Smooth muscle cell (in vitro differentiated cells): ENCODE measurements around the gene SPNS3. TPM values are rescaled to one million over a fixed set of nuclear protein-coding genes. Genes with fewer than 3 reads are reported as not detected.

Source experiments
- DNase-seq: peaks from one replicate; lab custom pipeline; 2025; ENCODE audit not compliant: unreplicated experiment; lab: John Stamatoyannopoulos, UW
- H2AFZ ChIP-seq: fragments of 200-600 bp; sonication (generic); 2 replicates; pipeline ENCODE4 v1.6.0; 2016; ENCODE audit warnings: antibody characterized with exemption, low read depth, mild to moderate bottlenecking
- H3F3A ChIP-seq: fragments of 200-600 bp; sonication (generic); 2 replicates; pipeline ENCODE4 v1.6.0; 2017; ENCODE audit warnings: antibody characterized with exemption, low read depth
- H3K27ac ChIP-seq: fragments of 200-600 bp; sonication (generic); 2 replicates; pipeline ENCODE4 v1.5.1; 2016; ENCODE audit warnings: low read depth, mild to moderate bottlenecking
- H3K27me3 ChIP-seq: fragments of 200-600 bp; sonication (generic); 2 replicates; pipeline ENCODE4 v1.6.1; 2016; ENCODE audit warnings: low read depth, mild to moderate bottlenecking
- H3K36me3 ChIP-seq: fragments of 200-600 bp; sonication (generic); 2 replicates; pipeline ENCODE4 v1.5.1; 2016; ENCODE audit warnings: low read depth
- H3K4me1 ChIP-seq: fragments of 200-600 bp; sonication (generic); 2 replicates; pipeline ENCODE4 v1.5.1; 2016; ENCODE audit warnings: low read depth
- H3K4me2 ChIP-seq: fragments of 200-600 bp; sonication (generic); 2 replicates; pipeline ENCODE4 v1.6.0; 2016; ENCODE audit warnings: mild to moderate bottlenecking
- H3K4me3 ChIP-seq: fragments of 200-600 bp; sonication (generic); 2 replicates; pipeline ENCODE4 v1.5.1; 2016; ENCODE audit warnings: mild to moderate bottlenecking
- H3K79me2 ChIP-seq: fragments of 200-600 bp; sonication (generic); 2 replicates; pipeline ENCODE4 v1.6.0; 2016; ENCODE audit warnings: low read depth, mild to moderate bottlenecking
- H3K9ac ChIP-seq: fragments of 200-600 bp; sonication (generic); 2 replicates; pipeline ENCODE4 v1.6.0; 2016; ENCODE audit warnings: low read depth
- H3K9me3 ChIP-seq: fragments of 200-600 bp; sonication (generic); replicated peaks from 2 replicates; pipeline ENCODE4 v1.5.1; 2016; ENCODE audit warnings: low read depth
- H4K20me1 ChIP-seq: fragments of 200-600 bp; sonication (generic); 2 replicates; pipeline ENCODE4 v1.6.0; 2016; ENCODE audit warnings: low read depth
- WGBS: methylation state at CpG from one replicate; pipeline ENCODE4 v1.1.7; 2016; ENCODE audit warnings: low lambda C conversion rate; 5-methylcytosine and 5-hydroxymethylcytosine counted together
- polyA plus RNA-seq: library from polyadenylated mRNA; unstranded; fragments of >200 nt; fragmentation: Nextera tagmentation; extraction: Ambion mirVana; gene quantifications from 2 replicates; pipeline ENCODE4 v1.2.1, GENCODE V29; 2016
- total RNA-seq: library from RNA; depleted of rRNA; stranded (reverse); fragments of >200 nt; gene quantifications from 2 replicates; pipeline ENCODE4 v1.2.3, GENCODE V29; 2014
- TF ChIP-seq, protein P1 (sequence below): fragments of 200-600 bp; sonication (generic); IDR thresholded peaks from 2 replicates; pipeline ENCODE4 v1.5.1; 2017; ENCODE audit warnings: borderline replicate concordance, mild to moderate bottlenecking, antibody characterized with exemption; ENCODE audit not compliant: insufficient read depth, poor library complexity, severe bottlenecking

SPNS3 gene
- total and polyA plus RNA-seq, 2 experiments from 2014 or later: not detected

GRCh38 chr17:4465786-4466185 is 32.0 kb downstream of the SPNS3 start:
- no peak overlapping the region for H3K27ac ChIP-seq
- no peak overlapping the region for H3K4me2 ChIP-seq
- DNase-seq: no peak
- TF ChIP-seq, protein P1, sequence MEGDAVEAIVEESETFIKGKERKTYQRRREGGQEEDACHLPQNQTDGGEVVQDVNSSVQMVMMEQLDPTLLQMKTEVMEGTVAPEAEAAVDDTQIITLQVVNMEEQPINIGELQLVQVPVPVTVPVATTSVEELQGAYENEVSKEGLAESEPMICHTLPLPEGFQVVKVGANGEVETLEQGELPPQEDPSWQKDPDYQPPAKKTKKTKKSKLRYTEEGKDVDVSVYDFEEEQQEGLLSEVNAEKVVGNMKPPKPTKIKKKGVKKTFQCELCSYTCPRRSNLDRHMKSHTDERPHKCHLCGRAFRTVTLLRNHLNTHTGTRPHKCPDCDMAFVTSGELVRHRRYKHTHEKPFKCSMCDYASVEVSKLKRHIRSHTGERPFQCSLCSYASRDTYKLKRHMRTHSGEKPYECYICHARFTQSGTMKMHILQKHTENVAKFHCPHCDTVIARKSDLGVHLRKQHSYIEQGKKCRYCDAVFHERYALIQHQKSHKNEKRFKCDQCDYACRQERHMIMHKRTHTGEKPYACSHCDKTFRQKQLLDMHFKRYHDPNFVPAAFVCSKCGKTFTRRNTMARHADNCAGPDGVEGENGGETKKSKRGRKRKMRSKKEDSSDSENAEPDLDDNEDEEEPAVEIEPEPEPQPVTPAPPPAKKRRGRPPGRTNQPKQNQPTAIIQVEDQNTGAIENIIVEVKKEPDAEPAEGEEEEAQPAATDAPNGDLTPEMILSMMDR: no peak
- H3K27me3 ChIP-seq: no peaks in the 10 kb centered on the region
- no peaks in the 10 kb centered on the region for H3K36me3 ChIP-seq
- H3K9ac ChIP-seq: no peak overlapping the region
- H4K20me1 ChIP-seq: no peaks in the 10 kb centered on the region
- no peaks in the 10 kb centered on the region for H3K4me1 ChIP-seq
- no peak overlapping the region for H2AFZ ChIP-seq
- no peak overlapping the region for H3K4me3 ChIP-seq
- no peaks in the 10 kb centered on the region for H3F3A ChIP-seq
- H3K79me2 ChIP-seq: no peaks in the 10 kb centered on the region
- H3K9me3 ChIP-seq: no peaks in the 10 kb centered on the region
- WGBS: 90% methylated on average over 8 of the region's 8 CpGs

- no peaks in the 10 kb centered on the region for H3K36me3 ChIP-seq
- no peak overlapping the region for H3K27ac ChIP-seq
- H4K20me1 ChIP-seq: no peaks in the 10 kb centered on the region
- H3K9ac ChIP-seq: no peak overlapping the region
- H2AFZ ChIP-seq: no peak overlapping the region
- no peaks in the 10 kb centered on the region for H3K9me3 ChIP-seq
- H3K4me1 ChIP-seq: no peaks in the 10 kb centered on the region
- DNase-seq: no peak
- no peak overlapping the region for H3K4me2 ChIP-seq
- WGBS: 87% methylated on average over 7 of the region's 7 CpGs
- H3K4me3 ChIP-seq: no peak overlapping the region
- H3K79me2 ChIP-seq: no peaks in the 10 kb centered on the region
- H3F3A ChIP-seq: no peaks in the 10 kb centered on the region
- no peaks in the 10 kb centered on the region for H3K27me3 ChIP-seq
- TF ChIP-seq, protein P1: no peak
These were observed 33.5 kb downstream of the SPNS3 start for GRCh38 chr17:4467287-4467686.

DNA sequence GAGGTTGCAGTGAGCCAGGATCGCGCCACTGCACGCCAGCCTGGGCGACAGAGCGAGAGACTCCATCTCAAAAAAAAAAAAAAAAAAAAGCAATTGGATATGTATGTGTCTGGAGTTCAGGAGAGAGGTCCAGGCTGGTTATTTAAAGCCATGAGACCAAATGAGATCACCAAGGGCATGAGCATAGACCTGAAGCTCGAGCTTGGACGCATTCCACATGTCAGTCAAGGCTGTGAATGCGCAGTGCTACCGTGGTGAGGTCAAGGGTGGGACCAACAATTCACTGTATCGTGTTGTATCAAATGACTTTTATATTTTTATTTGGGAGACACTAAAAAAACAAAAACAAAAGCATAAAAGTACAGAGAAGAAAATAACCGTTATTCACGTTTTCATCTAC is 35.8 kb downstream of the SPNS3 start:
- no peaks in the 10 kb centered on the region for H3K27me3 ChIP-seq
- no peaks in the 10 kb centered on the region for H3K9me3 ChIP-seq
- no peak overlapping the region for H3K4me2 ChIP-seq
- no peaks in the 10 kb centered on the region for H3K36me3 ChIP-seq
- H3F3A ChIP-seq: no peaks in the 10 kb centered on the region
- DNase-seq: no peak
- H4K20me1 ChIP-seq: no peaks in the 10 kb centered on the region
- no peaks in the 10 kb centered on the region for H3K4me1 ChIP-seq
- TF ChIP-seq, protein P1: no peak
- 88% methylated on average over 10 of the region's 12 CpGs for WGBS
- no peaks in the 10 kb centered on the region for H3K79me2 ChIP-seq
- H3K27ac ChIP-seq: no peak overlapping the region
- H3K4me3 ChIP-seq: no peak overlapping the region
- H2AFZ ChIP-seq: no peak overlapping the region
- H3K9ac ChIP-seq: no peak overlapping the region

DNA sequence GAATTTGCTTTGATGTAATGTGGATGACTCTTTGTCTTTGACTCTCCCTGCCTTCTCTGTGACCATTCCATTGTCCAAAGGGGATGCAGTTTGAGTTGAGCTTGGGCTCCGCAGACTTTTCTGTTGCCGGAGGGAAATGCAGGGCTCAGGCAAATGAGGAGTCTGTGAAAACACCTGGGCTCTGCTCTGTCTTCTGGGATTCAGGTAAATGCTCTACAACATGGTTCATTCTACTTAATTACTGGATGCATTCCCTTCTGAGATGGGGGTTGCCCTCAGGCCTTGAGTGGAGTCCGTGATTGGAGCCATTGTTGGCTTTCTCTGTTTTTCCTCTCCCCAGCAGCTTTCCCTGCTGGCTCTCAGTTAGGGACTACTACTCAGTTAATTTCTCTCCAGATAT is 38.5 kb downstream of the SPNS3 start:
- H3F3A ChIP-seq: no peaks in the 10 kb centered on the region
- H3K4me1 ChIP-seq: peaks cover 10% of the 10 kb centered on the region
- no peak overlapping the region for H3K27ac ChIP-seq
- H2AFZ ChIP-seq: no peak overlapping the region
- H3K36me3 ChIP-seq: no peaks in the 10 kb centered on the region
- H4K20me1 ChIP-seq: no peaks in the 10 kb centered on the region
- H3K79me2 ChIP-seq: no peaks in the 10 kb centered on the region
- no peak overlapping the region for H3K4me3 ChIP-seq
- no peak overlapping the region for H3K9ac ChIP-seq
- H3K4me2 ChIP-seq: no peak overlapping the region
- 58% methylated on average over 3 of the region's 3 CpGs for WGBS
- no peaks in the 10 kb centered on the region for H3K9me3 ChIP-seq
- no peak for DNase-seq
- no peaks in the 10 kb centered on the region for H3K27me3 ChIP-seq
- TF ChIP-seq, protein P1: no peak
